Endometrial microvascular endothelial cells (primary cell): ENCODE data around the gene WDR89. TPM values are rescaled to one million over a fixed set of nuclear protein-coding genes. Genes with fewer than 3 reads are reported as not detected.
"Not testable (repeated sequence)": the region's sequence is repeated elsewhere in the genome, so short reads cannot be mapped to it uniquely, and the experiment has no call there.

Experiments
- in situ Hi-C: cut with HindIII; loops from 2 replicates; pipeline ENCODE4 v1.10.0; 2017; ENCODE audit warnings: low sequenced_read_pairs, low pct_unique_long_range_greater_than_20kb; ENCODE audit errors: inconsistent ontology term
- total RNA-seq: library from RNA; depleted of rRNA; stranded (reverse); fragments of >200 nt; gene quantifications from one replicate; pipeline ENCODE4 v1.2.3, GENCODE V29; 2015; ENCODE audit errors: inconsistent ontology term

Gene WDR89
- total RNA-seq, 1 donor from 2014 or later = 9.7 TPM

- in situ Hi-C loops = no loop called here
These were observed 14.5 kb upstream of the WDR89 start for GRCh38 chr14:63656194-63656593.

GRCh38 chr14:63654936-63655335 lies 13.3 kb upstream of the WDR89 start:
- in situ Hi-C loops = no loop called here

GRCh38 chr14:63654346-63654745 lies 12.7 kb upstream of the WDR89 start:
- in situ Hi-C loops = no loop called here

- in situ Hi-C loops = no loop called here
These were observed 10.7 kb upstream of the WDR89 start for GRCh38 chr14:63652406-63652805.

- in situ Hi-C loops = no loop called here
These were observed 8.7 kb upstream of the WDR89 start for GRCh38 chr14:63650256-63650952.

- in situ Hi-C loops = no loop called here
These were observed 6.2 kb upstream of the WDR89 start for GRCh38 chr14:63647696-63648410.

- in situ Hi-C loops = no loop called here
These were observed 3.1 kb upstream of the WDR89 start for GRCh38 chr14:63644741-63645140.

- in situ Hi-C loops = no loop called here
These were observed 1.1 kb upstream of the WDR89 start for GRCh38 chr14:63642656-63643382.

- in situ Hi-C loops = no loop called here
These were observed 549 bp upstream of the WDR89 start for GRCh38 chr14:63642229-63642611.

- in situ Hi-C loops = no loop called here
These were observed 3.2 kb downstream of the WDR89 start for GRCh38 chr14:63638493-63638892.

GRCh38 chr14:63636094-63636635 lies 5.5 kb downstream of the WDR89 start:
- in situ Hi-C loops = not testable (repeated sequence)

- in situ Hi-C loops = no loop called here
These were observed 7.9 kb downstream of the WDR89 start for GRCh38 chr14:63633801-63634200.

GRCh38 chr14:63632932-63633514 lies 8.6 kb downstream of the WDR89 start:
- in situ Hi-C loops = no loop called here

GRCh38 chr14:63624701-63625100 lies 17.0 kb downstream of the WDR89 start:
- in situ Hi-C loops = no loop called here

GRCh38 chr14:63624203-63624602 lies 17.5 kb downstream of the WDR89 start:
- in situ Hi-C loops = no loop called here

- in situ Hi-C loops = not testable (repeated sequence)
These were observed 19.7 kb downstream of the WDR89 start for GRCh38 chr14:63621975-63622374.

GRCh38 chr14:63616015-63616414 lies 25.7 kb downstream of the WDR89 start:
- in situ Hi-C loops = no loop called here

- in situ Hi-C loops = no loop called here
These were observed 26.9 kb downstream of the WDR89 start for GRCh38 chr14:63614679-63615363.

- in situ Hi-C loops = no loop called here
These were observed 30.6 kb downstream of the WDR89 start for GRCh38 chr14:63611078-63611477.
